Activated gamma-delta T cell treated with Interleukin-2 at 50 U/mL for 16 hours (primary cell): ENCODE data around the gene TBL1X.

Experiments used
- DNase-seq: peaks from one replicate; pipeline ENCODE4 v3.0.0-alpha.2; 2020

TBL1X gene

DNA sequence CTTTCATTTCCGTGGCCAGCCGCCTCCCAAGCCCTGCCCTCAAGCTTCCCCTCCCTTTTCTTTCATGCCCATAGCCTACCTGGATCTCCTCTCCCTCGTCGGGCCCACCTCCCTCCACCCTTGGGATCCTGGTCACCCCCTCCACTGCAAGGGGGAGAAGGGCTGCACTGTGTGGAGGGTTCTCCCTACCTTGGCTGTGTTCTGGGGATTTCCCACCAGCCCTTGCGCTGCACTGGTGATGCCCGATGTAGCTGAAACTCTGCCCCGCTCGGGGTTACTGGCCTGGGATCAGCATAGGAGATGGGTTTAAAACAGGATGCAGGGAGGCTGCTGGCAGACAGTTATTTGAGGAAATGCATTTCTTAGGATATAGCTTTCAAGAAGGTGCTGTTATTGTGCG, 128.9 kb downstream of the TBL1X start:
- DNase-seq = no peak

DNA sequence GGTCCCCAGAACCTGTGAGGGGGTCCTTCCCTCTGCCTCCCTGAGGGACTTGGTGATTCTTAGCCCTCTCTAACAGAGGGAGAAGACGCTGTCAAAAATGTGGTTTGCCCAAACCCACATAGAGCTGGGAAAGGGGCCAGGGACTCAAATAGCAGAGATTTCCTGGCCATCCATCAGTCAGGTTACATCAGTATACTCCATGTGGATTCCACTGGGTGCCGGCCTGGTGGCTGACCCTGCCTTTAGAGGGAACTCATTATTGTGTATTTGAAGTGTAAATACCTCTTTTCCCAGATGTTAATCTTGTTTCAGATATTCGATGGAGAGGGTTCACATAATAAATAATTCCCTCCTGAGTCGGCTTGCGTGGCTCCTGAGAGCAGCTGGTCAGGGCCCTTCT, 130.3 kb downstream of the TBL1X start:
- DNase-seq = no peak

DNA sequence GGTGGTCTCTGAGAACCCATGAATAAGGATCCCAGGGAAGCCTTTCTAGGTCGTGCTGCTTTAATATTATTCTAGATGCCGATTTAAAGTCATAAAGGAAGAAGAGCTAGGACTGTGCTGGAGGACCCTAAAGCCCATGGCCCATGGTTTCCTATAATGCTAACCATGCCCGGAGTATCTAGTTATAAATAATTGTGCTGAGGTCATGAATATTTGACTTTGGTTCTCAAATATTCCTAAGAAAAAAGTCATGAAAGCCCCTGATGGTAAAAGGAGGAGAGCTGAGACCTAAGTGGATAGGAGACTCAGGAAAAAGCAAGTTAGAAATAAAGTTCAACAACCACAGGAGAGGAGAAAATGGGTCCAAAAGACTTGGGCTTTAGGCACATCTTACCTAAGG, 132.0 kb downstream of the TBL1X start:
- DNase-seq = no peak

DNA sequence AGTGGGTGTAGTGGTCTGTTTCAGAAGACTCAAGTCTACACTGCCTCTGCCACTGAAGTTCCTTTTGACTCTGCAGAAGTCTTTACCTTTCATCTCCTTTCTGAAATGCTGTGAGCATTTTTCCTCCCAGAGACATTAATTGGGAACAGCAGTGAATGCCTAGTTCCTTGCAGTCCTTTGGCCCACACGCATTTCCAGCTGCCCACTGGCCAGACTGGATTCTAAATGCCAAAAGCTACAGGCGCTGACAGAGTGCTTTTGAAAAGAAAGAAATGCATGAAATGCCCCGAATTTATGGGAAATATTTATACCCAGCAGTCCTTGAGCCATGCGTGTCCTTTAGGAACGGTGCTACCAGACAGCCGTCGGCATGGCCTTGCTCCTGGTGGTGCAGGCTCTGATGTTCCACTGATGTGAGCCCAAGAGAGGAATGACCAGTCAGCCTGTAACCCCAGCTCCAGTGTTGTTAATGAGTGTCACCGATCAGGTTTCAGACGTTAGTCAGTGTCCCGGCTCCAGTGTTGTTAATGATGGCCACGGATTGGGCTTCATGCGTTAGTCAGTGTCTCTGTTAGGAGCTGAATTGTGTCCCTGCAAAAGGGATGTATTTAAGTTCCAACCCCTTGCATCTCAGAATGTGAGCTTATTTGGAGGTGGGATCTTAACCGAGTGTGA, 132.6 kb downstream of the TBL1X start:
- no peak for DNase-seq

DNA sequence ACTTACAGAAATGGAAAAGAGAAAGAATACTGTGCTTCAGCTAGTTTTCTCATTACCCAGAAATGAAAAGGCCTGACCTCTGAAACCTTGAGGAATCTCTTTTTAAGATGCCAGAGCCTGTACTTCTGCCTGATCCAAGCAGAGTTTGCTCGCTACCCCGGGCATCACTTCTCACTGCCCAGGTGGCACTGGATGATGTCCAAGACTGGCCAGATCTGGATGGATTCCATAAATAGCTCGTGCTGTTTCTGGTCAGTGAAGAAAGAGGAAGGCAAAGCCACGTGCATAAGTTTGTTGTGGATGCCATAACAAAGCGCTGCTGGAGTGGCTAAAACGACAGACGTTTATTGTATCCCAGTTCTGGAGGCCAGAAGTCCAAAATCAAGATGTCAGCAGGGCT, 133.5 kb downstream of the TBL1X start:
- DNase-seq = no peak

DNA sequence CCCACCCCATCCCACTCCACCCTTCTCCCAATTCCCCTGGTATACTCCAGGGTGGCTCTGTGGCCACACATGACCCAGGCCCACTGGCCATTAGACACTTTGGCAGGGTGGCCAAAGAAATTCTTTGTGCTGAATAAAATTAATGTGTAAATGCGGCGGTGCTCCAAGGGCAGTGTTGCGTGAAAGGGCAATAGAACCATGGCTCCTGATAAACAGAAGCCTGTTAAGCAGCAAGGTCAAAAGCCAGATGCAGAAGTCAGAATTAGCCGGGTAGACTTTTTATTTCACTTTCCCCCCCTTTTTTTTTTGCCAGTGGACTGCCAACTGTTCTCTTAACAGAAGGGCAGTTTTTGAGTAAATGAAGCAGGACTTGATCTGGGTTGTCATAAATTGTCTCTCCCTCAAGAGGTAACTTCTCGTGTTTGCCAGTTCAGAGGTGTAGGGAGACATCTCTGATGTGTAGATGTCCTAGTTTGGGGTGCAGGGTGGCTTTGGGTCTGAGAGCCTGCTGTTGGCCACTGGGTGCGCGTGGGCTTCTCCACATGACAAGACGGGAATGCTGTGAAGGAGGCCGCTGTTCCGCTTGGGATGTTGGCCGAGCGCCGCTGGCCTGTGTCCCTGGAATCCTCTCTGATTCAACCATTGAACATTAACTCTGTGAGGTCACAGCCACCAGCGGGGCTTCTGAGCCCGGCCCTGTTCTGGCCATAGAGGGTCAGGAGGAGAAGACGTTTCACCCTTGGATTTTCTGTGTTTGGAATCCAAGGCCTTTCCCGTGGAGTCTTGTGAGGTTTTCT, 139.5 kb downstream of the TBL1X start:
- no peak for DNase-seq

DNA sequence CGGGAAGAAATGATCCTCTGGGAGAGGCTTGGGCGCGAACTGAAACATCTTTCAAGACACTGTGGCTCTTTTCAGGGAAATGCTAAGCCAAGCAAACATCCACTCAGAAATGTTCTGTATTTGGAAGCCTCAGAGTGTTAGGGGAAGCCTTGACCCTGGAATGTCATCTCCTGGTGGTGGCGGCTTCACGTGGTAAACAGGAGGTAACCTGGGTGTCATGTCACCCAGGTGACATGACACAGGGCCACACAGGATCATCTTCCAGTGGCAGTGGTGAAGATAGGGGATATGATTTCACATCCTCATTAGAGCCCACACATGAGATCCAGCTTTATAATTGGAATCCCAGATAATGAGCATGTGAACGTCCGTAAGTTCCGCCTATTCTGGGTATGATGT, 140.0 kb downstream of the TBL1X start:
- no peak for DNase-seq

DNA sequence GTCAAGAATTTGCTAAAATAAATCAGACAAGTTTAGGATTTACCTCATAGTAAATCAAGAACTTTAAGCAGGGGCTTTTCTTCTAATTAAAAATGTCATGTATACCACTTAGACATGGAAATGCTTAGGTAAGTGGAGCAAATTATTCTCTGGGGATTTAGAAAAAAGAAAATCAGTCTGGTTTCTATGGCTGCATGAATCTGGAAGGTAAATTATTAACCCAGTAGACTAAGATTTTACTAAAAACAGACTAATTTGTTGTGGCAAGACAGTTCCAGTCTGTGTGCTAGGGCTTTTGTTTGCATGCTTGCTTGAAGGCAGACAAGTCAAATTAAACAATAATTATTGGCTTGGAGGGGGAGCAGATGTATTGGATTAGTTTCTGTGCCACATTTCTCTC, 140.6 kb downstream of the TBL1X start:
- DNase-seq = no peak

DNA sequence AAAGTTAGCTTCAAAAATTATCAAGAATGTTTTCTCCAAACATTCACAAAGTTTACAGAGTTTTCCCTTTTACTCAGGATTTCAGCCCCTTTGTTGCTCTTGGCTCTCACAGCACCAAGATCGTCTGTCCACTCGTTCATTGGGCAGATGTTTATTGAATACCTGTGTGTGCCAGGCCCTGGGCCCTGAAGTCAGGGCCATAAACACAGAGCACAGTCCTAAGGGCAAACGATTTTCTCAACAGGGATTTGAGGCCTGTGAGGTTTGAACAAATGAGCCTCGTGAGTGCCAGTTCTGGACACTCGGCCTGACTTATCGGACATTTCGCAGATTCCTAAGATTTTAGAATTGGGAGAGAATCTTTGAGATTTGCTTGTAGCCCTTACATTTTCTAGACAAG, 142.1 kb downstream of the TBL1X start:
- no peak for DNase-seq

DNA sequence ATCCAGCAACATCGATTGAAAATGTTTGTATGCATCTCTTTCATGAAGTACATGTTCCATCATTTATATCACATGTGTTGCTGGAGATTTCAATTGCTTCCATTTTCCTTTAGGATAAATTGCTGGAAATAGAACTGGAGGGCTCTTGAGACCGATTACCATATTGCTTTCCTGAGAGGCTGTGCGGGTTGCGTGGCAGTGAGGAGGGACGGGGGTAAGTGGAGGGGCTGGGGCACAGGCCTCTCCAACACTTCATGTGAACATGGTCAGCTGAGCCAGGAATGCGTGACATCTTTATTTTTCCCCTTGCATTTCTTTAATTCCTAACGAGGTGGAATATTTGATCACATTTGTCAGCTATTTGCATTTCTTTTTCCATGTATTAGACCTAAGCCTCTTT, 144.6 kb downstream of the TBL1X start:
- no peak for DNase-seq

DNA sequence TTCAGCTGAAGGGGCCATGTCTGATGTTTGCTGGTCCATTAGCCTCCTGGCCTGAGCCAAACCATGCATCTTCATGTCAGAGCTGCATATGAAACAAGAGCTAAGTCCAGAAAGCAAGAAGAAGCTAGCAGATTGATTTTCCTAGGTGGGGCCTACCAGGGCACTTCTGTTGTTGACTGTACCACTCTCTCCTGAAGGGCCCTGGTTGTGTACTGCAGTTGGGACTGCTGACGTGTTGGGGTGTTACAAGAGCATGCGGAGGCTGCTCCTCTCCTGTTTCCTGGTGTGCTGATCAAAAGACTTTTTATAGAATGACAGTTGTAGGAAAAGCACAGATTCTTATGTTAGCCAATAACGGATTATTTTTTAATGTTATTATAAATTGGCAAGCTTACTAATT, 145.1 kb downstream of the TBL1X start:
- no peak for DNase-seq

DNA sequence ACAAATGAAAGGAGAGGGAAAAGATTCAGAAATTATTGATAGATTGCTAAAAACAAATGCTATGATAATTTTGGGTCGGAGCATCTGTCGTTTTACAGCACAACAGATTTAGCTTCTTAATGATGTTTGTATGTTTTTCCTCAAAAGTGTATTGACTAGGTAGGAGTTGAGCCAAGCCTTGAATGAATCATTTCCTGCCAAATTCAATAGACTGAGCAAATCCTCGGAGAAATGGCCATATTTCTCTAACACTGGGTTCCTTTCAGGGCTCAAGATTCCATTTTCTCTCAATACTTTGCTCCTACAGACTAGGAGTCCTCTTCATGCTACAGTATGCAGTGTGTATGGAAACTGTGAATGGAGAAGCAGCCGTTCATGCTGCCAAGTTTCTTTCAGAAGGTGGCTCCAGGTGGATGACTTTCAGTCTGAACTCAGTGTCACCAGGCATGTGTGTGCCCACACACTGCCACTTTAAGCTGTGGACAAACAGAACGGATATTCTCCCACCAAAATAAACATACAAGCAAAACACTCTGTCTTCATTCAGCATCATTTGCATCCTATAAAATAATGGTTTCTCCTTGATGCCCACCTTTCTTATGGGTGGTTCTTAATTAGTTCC, 146.0 kb downstream of the TBL1X start:
- DNase-seq = no peak

DNA sequence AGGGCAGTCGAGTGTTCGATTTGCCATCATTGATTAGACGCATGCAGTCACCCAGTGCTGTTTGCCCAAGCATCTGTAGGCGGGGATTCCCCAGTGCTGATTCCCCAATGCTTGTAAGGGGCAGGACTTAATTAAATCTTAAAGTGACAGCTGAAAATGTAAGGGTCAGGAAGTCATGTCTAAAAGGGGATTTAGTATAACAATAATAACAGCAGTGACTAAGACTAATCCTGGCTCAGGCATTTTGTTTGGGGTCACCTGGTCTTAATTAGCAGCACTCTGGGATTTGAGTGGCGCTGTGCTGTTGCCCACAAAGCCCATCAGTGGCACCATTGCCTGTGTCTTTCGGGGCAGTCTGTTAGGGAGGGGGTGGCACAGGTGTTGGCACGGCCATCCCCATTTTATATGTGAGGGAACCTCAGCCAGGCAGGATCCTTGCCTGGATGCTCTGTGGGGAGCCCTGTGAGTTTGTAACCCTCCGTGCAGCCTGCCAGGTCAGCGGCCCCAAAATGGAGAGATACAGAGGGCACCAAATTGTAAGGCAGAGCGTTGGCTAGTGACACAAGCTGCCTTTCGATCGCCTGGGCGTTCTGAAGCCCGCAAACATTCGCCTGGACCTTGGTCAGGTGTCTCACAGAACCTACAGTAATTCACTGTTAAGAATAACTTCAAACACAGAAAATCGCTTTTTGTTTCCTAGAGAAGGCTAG, 146.7 kb downstream of the TBL1X start:
- no peak for DNase-seq

DNA sequence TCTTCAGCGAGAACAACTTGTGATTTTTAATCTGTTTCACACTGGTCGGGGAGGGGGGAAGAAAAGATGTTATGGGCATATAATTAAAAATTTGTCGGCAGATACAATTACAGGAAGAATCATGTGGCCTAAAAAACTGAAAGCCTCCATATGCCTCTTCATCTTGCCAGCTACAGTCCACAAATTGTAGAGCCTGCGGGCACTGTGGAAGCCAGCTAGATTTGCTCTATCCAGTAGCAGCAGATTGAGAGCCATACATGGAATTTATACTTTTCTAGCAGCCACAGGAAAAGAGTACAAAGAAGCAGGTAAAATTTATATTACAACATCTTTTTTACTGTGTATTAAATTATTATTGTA, 147.3 kb downstream of the TBL1X start:
- DNase-seq = no peak

DNA sequence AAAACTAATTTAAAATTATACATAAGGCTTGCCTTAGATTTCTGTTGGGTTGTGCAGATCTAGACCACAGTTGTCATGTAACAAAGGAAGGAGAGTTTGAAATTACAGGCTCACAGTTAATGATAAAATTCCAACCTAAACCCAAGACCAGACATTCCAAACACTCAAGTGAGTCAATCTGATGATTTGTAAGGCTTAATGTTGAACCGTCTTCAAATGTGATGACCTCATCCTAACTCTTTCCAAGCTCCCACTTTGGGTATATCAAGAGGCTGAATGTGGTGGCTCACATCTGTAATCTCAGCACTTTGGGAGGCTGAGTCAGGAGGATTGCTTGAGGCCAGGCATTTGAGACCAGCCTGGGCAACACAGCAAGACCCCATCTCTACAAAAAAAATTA, 149.2 kb downstream of the TBL1X start:
- no peak for DNase-seq

DNA sequence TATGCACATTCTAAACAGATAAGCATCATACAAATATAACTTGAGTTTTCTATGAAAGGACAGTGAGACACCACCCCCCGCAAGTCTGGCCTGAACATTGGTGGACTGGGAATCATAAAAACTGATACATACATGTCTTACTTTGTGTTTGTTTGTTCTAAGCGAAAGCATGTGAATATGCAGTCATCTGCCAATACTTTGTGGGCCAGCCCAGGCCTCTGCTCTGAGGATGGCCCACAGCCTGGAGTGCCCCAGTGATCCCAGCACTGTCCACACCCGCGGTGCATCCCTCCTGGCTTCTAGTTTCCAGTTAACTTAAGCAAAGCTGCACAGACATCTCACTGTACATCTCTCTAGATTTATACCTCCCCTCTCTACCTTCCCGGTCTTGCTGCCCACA, 154.3 kb downstream of the TBL1X start:
- DNase-seq = no peak

DNA sequence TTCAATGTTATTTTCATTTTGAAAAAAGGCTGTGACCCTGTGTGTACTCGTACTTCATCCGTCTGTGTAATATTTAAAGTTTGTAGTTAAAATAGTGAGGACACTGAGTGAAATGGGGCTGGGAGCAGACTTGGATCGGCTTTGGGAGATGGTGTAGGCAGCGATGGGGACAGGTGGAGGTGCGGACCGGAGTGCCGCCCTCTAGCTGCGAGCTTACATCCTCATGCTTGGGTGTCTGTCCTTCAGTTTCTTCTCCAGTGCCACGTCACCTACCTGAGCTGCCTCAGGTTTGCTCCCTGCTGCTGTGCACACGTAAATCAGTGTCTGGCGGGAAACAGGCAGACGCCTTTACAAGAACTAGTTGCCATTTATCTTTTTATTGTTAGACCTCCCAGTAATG, 154.7 kb downstream of the TBL1X start:
- no peak for DNase-seq

DNA sequence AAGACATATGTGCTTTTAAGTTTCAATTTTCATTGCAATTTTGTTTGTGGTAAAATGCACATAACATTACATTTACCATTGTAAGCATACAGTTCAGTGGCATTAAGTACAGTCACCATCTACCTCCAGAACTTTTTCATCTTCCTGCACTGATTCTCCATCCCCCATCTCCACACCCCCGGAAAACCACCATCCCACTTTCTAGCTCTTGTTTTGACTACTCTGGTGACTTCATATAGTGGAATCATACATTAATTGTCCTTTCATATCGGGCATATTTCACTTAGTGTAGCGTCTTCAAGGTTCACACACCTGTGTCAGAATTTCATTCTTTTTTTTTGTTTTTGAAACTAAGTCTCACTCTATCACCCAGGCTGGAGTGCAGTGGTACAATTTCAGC, 157.3 kb downstream of the TBL1X start:
- no peak for DNase-seq

DNA sequence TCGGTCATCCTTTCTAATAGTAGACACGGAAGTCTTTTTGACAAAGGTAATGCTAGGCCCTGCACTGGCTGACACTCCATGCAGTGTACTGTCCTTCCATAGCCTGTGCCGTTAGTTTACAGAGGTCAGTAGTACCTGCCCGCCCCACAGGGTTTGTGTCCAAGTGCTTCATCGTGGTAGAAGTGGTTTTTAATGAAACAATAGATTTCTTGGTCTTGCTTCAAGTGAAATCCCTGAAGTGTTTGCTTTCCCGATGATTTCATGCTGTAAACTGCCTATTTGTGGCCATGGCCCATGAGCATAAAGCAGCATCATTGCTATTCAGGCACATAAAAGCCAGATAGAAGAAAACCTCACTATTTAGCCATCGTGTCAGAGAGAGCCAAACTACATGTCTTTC, 161.5 kb downstream of the TBL1X start:
- DNase-seq = no peak

DNA sequence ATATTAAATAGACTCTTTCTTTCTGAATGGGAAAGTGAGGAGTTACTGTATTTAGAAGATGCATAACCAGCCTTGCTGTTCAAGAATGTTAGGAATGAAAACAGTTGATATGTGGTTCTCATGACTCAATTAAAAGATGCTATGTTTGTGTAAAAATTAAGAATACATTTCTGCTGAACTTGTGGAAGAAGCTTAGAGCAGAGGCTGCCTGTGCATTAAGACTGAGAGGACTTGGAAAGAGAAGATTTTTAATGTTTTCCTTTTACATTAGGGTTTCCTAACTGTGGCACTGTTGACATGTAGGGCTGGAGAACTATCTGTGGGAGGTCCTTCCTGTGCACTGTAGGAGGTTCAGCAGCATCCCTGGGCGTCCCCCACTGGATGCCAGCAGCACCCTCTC, 163.1 kb downstream of the TBL1X start:
- no peak for DNase-seq

DNA sequence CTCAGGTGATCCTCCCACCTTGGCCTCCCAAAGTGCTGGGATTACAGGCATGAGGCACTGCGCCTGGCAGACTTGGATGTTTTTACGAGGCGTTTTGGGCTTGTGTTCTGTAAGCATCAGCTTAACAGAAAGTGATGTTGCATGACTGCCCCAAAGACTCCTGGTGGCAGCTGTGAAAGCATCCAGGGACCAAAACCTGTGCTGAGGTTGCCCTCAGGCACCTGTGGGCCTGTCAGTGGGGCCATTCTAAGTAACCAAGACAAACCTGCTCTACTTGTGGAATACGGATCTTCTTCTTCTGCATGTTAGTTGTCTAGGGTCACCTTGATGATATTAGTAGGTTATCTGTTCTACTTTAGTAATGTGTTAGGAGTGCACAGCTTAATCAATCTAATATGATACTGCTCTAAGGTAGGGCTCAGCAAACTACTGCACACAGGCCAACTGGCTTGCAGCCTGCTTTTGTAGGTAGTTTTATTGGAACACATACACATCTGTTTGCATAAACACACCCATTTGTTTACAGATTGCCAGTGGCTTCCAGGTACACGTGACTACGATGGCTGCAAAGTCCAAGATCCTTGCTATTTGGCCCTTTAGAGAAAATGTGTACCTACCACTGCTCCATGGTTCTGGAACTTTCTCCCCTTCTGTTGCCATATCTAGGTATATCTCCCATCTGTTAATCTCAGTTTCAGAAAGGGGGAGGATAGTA, 164.1 kb downstream of the TBL1X start:
- no peak for DNase-seq

DNA sequence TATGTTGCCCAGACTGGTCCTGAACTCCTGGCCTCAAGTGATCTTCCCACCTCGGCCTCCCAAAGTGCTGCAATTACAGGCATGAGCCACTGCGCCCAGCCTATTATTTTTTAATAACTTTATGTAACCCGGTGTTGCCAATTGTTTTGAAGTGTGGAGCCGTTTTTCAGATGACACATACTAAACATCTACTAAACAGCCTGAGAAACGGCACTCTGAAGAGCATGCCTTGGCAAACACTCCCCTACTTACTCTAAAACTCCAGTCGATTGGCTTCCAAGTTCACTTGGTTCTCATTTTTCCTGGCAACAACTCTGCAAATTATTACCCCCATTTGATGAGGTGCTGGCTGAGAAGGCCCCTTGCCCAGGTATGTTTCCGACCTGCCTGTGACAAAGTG, 169.7 kb downstream of the TBL1X start:
- DNase-seq = no peak

DNA sequence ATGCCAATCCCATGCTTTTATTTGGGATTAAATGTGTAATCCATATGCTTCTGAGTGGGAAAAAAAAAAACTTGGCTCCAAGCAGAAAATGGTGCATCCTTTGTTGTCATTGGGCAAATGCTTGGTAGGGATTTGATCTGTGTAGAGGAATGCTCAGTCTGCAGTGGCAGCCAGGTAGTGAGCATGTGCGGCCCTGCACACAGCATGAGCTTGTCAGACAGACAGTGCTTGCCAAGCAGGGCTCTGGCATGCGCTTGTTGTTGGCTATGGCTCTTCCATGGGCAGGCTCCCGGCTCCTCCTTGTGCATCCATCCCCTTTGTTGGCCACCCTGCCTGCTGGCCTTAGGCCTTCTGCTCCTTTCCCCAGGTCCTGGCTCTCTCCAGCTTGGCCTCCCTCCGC, 170.5 kb downstream of the TBL1X start:
- DNase-seq = no peak
